Measurements from ENCODE around the gene BCL7A.

Gene BCL7A

GRCh38 chr12:122111089-122111641 is 89.5 kb downstream of the BCL7A start:
- Histone ChIP-seq H3K36me3 (ENCODE audit: insufficient read depth, low read length) (no peaks in the 10 kb centered on the region), H3K27ac (ENCODE audit: low read depth, low read length) (no peak overlapping the region), H3K9me3 (ENCODE audit: low read length) (no peaks in the 10 kb centered on the region), H3K27me3 (ENCODE audit: control insufficient read depth in 1 of 2, insufficient read depth in 2 of 2, low read length in 2 of 2) (no peaks in the 10 kb centered on the region), H3K4me1 (ENCODE audit: insufficient read depth, low read length) (peaks cover 40% of the 10 kb centered on the region), H3K9ac (ENCODE audit: low read length) (no peak overlapping the region), H3K4me3 (ENCODE audit: low read depth in 1 of 2, low read length in 2 of 2) (no peak overlapping the region)

Measured in muscle layer of colon (tissue), 2 donors.